ENCODE measurements around the gene LYPLAL1.

GRCh38 chr1:219176168-219176567 lies 2.5 kb downstream of the LYPLAL1 start:
- TF ChIP-seq ATF2 (CRISPR knock-in tag; IDR thresholded peaks at IDR 0.05) (no peak), PHF21A (IDR thresholded peaks at IDR 0.05; ENCODE audit: borderline replicate concordance, low read depth) (no peak), ZBTB7A (IDR thresholded peaks at IDR 0.05; ENCODE audit: borderline replicate concordance, control insufficient read depth, low read depth, low read length) (no peak), ZNF561 (CRISPR knock-in tag; conservative IDR thresholded peaks at IDR 0.05) (no peak), POLR2AphosphoS5 (IDR thresholded peaks at IDR 0.05; ENCODE audit: control insufficient read depth, insufficient read depth, low read depth, low read length) (no peak), POLR2A (conservative IDR thresholded peaks at IDR 0.05) (no peak), SMC3 (conservative IDR thresholded peaks at IDR 0.05; ENCODE audit: insufficient read depth, low read depth, low read length) (no peak), ZNF280B (CRISPR knock-in tag; IDR thresholded peaks at IDR 0.05) (no peak), MYC (IDR thresholded peaks at IDR 0.05; ENCODE audit: low read depth, low read length) (no peak), MYC (CRISPR knock-in tag; IDR thresholded peaks at IDR 0.05; ENCODE audit: borderline replicate concordance, low read depth) (no peak), TARDBP (IDR thresholded peaks at IDR 0.05) (no peak), L3MBTL2 (IDR thresholded peaks at IDR 0.05) (no peak), KLF16 (IDR thresholded peaks at IDR 0.05) (no peak)
- TF ChIP-seq, protein P1, sequence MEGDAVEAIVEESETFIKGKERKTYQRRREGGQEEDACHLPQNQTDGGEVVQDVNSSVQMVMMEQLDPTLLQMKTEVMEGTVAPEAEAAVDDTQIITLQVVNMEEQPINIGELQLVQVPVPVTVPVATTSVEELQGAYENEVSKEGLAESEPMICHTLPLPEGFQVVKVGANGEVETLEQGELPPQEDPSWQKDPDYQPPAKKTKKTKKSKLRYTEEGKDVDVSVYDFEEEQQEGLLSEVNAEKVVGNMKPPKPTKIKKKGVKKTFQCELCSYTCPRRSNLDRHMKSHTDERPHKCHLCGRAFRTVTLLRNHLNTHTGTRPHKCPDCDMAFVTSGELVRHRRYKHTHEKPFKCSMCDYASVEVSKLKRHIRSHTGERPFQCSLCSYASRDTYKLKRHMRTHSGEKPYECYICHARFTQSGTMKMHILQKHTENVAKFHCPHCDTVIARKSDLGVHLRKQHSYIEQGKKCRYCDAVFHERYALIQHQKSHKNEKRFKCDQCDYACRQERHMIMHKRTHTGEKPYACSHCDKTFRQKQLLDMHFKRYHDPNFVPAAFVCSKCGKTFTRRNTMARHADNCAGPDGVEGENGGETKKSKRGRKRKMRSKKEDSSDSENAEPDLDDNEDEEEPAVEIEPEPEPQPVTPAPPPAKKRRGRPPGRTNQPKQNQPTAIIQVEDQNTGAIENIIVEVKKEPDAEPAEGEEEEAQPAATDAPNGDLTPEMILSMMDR (IDR thresholded peaks at IDR 0.05 in 2 of 3, conservative IDR thresholded peaks at IDR 0.05 in 1 of 3; ENCODE audit: insufficient read depth in 2 of 3, low read depth in 1 of 3, low read length in 3 of 3): no peak
